Measurements from ENCODE around the gene CARNS1. TPM values are rescaled to one million over a fixed set of nuclear protein-coding genes. Genes with fewer than 3 reads are reported as not detected.

CARNS1 gene, protein sequence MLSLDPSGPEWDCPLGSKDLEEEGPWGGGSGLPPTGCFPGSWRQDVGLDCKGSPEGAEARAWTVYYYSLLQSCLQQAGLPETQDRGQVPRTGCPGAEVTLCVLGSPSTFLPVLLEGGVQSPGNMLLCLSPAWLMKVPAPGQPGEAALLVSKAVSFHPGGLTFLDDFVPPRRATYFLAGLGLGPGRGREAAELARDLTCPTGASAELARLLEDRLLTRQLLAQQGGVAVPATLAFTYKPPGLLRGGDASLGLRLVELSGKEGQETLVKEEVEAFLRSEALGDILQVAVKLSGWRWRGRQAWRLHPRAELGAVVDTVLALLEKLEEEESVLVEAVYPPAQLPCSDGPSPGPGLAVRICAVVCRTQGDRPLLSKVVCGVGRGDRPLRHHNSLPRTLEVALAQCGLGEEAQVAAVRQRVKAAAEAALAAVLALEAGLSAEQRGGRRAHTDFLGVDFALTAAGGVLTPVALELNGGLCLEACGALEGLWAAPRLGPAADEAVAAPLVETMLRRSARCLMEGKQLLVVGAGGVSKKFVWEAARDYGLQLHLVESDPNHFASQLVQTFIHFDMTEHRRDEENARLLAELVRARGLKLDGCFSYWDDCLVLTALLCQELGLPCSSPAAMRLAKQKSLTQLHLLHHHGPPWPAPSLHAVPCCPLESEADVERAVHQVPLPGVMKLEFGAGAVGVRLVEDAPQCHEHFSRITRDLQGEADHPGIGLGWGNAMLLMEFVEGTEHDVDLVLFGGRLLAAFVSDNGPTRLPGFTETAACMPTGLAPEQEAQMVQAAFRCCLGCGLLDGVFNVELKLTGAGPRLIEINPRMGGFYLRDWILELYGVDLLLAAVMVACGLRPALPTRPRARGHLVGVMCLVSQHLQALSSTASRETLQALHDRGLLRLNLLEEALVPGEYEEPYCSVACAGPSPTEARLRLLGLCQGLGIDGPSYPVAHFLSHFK
- total RNA-seq (under 1 TPM; 0.05 to 0.08 TPM), polyA plus RNA-seq (under 1 TPM; 0.12 to 0.19 TPM)

- no peaks in the 10 kb centered on the region for H3K27me3 ChIP-seq (ENCODE audit: control insufficient read depth in 4 of 4, insufficient read depth in 4 of 4, low read length in 3 of 4)
- H3K9ac ChIP-seq (ENCODE audit: low read depth in 1 of 2, low read length in 2 of 2): no peak within 1 kb of the TSS
- H3K4me3 ChIP-seq (ENCODE audit: low read depth in 1 of 3, low read length in 3 of 3): peak within 1 kb of the TSS in 1 of 3 donors; percentile 28
- no peak for DNase-seq (ENCODE audit: low spot score)
- no peak within 1 kb of the TSS for H3K27ac ChIP-seq (ENCODE audit: low read depth in 1 of 2, low read length in 2 of 2)
- peaks cover 20 to 34% (median 26%) of the 10 kb centered on the region in 4 donors for H3K4me1 ChIP-seq (ENCODE audit: control insufficient read depth in 4 of 4, insufficient read depth in 4 of 4, low read length in 3 of 4)
- H3K36me3 ChIP-seq (ENCODE audit: control insufficient read depth in 4 of 4, insufficient read depth in 3 of 4, low read depth in 1 of 4, low read length in 3 of 4): no peaks in the 10 kb centered on the region
- no peaks in the 10 kb centered on the region for H3K9me3 ChIP-seq (ENCODE audit: control insufficient read depth in 4 of 4, low read length in 3 of 4)
- TF ChIP-seq, protein P1, sequence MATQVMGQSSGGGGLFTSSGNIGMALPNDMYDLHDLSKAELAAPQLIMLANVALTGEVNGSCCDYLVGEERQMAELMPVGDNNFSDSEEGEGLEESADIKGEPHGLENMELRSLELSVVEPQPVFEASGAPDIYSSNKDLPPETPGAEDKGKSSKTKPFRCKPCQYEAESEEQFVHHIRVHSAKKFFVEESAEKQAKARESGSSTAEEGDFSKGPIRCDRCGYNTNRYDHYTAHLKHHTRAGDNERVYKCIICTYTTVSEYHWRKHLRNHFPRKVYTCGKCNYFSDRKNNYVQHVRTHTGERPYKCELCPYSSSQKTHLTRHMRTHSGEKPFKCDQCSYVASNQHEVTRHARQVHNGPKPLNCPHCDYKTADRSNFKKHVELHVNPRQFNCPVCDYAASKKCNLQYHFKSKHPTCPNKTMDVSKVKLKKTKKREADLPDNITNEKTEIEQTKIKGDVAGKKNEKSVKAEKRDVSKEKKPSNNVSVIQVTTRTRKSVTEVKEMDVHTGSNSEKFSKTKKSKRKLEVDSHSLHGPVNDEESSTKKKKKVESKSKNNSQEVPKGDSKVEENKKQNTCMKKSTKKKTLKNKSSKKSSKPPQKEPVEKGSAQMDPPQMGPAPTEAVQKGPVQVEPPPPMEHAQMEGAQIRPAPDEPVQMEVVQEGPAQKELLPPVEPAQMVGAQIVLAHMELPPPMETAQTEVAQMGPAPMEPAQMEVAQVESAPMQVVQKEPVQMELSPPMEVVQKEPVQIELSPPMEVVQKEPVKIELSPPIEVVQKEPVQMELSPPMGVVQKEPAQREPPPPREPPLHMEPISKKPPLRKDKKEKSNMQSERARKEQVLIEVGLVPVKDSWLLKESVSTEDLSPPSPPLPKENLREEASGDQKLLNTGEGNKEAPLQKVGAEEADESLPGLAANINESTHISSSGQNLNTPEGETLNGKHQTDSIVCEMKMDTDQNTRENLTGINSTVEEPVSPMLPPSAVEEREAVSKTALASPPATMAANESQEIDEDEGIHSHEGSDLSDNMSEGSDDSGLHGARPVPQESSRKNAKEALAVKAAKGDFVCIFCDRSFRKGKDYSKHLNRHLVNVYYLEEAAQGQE (IDR thresholded peaks at IDR 0.05): no peak
- no peak for TF ChIP-seq JUND (IDR thresholded peaks at IDR 0.05)
- TF ChIP-seq MAX (IDR thresholded peaks at IDR 0.05): no peak
- no peak for TF ChIP-seq NR2F2 (IDR thresholded peaks at IDR 0.05)
- WGBS: 7% methylated on average over 67 of the region's 67 CpGs
Measured at GRCh38 chr11:67415501-67416304, at the start of gene CARNS1. TSS of gene CARNS1 (plus strand) at chr11:67415678. CDS start at chr11:67416200, 522 bp downstream.

GRCh38 chr11:67365736-67366444 is 49.6 kb upstream of the CARNS1 start:
- no peak overlapping the region for H3K4me3 ChIP-seq (ENCODE audit: low read depth in 1 of 3, low read length in 3 of 3)
- 89% methylated on average over 14 of the region's 14 CpGs for WGBS
- no peaks in the 10 kb centered on the region for H3K9me3 ChIP-seq (ENCODE audit: control insufficient read depth in 4 of 4, low read length in 3 of 4)
- H3K36me3 ChIP-seq (ENCODE audit: control insufficient read depth in 4 of 4, insufficient read depth in 3 of 4, low read depth in 1 of 4, low read length in 3 of 4): no peaks in the 10 kb centered on the region
- no peaks in the 10 kb centered on the region for H3K4me1 ChIP-seq (ENCODE audit: control insufficient read depth in 4 of 4, insufficient read depth in 4 of 4, low read length in 3 of 4)
- no peak overlapping the region for H3K9ac ChIP-seq (ENCODE audit: low read depth in 1 of 2, low read length in 2 of 2)
- H3K27me3 ChIP-seq (ENCODE audit: control insufficient read depth in 4 of 4, insufficient read depth in 4 of 4, low read length in 3 of 4): no peaks in the 10 kb centered on the region
- H3K27ac ChIP-seq (ENCODE audit: low read depth in 1 of 2, low read length in 2 of 2): no peak overlapping the region
- TF ChIP-seq EGR1 (IDR thresholded peaks at IDR 0.05; ENCODE audit: low read depth in 2 of 2) (no peak), SP1 (IDR thresholded peaks at IDR 0.05) (no peak), HNF4A (conservative IDR thresholded peaks at IDR 0.05) (no peak), FOXA2 (IDR thresholded peaks at IDR 0.05) (no peak), GABPA (IDR thresholded peaks at IDR 0.05 in 1 of 2, conservative IDR thresholded peaks at IDR 0.05 in 1 of 2) (no peak), YY1 (IDR thresholded peaks at IDR 0.05) (no peak), RAD21 (IDR thresholded peaks at IDR 0.05) (no peak), ZBTB33 (IDR thresholded peaks at IDR 0.05) (no peak), JUND (IDR thresholded peaks at IDR 0.05) (no peak)
- TF ChIP-seq, protein P2, sequence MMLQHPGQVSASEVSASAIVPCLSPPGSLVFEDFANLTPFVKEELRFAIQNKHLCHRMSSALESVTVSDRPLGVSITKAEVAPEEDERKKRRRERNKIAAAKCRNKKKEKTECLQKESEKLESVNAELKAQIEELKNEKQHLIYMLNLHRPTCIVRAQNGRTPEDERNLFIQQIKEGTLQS (IDR thresholded peaks at IDR 0.05): no peak
- DNase-seq (ENCODE audit: low spot score): no peak

Data from liver (tissue), 9 donors.